Muscle layer of duodenum (tissue), 2 donors: ENCODE measurements around the gene PHYKPL.

Experiments
- H3K27ac ChIP-seq: one replicate; pipeline ENCODE4 v1.7.0; 2013; ENCODE audit warnings: mild to moderate bottlenecking, low read length
- H3K27me3 ChIP-seq: one replicate; pipeline ENCODE4 v1.7.0; 2013; ENCODE audit warnings: low read depth, mild to moderate bottlenecking, control low read depth, low read length
- H3K36me3 ChIP-seq, 2 donors: one replicate each; pipeline ENCODE4 v1.7.0; 2013; ENCODE audit warnings: low read length in 2 of 2, control low read depth in 1 of 2, mild to moderate bottlenecking in 1 of 2; ENCODE audit not compliant: insufficient read depth in 2 of 2, control insufficient read depth in 1 of 2
- H3K4me1 ChIP-seq, 2 donors: one replicate each; pipeline ENCODE4 v1.7.0; 2013; ENCODE audit warnings: low read length in 2 of 2, mild to moderate bottlenecking in 2 of 2, control low read depth in 1 of 2, moderate library complexity in 1 of 2; ENCODE audit not compliant: insufficient read depth in 2 of 2, control insufficient read depth in 1 of 2
- H3K4me3 ChIP-seq, 2 donors: one replicate each; pipeline ENCODE4 v1.7.0; 2013; ENCODE audit warnings: low read length in 2 of 2, low read depth in 1 of 2, mild to moderate bottlenecking in 1 of 2
- H3K9me3 ChIP-seq, 2 donors: one replicate each; pipeline ENCODE4 v1.7.0; 2013; ENCODE audit warnings: low read length in 2 of 2, control low read depth in 1 of 2, mild to moderate bottlenecking in 1 of 2; ENCODE audit not compliant: control insufficient read depth in 1 of 2
- donor health status: healthy.

The PHYKPL gene

GRCh38 chr5:178273665-178274541 is 41.3 kb upstream of the PHYKPL start:
- Histone ChIP-seq H3K4me3 (no peak overlapping the region), H3K4me1 (no peaks in the 10 kb centered on the region), H3K27ac (no peak overlapping the region), H3K9me3 (peaks cover 0 to 5% of the 10 kb centered on the region in 2 donors), H3K27me3 (no peaks in the 10 kb centered on the region), H3K36me3 (no peaks in the 10 kb centered on the region)

- Histone ChIP-seq H3K36me3 (no peaks in the 10 kb centered on the region), H3K27me3 (no peaks in the 10 kb centered on the region), H3K4me3 (no peak overlapping the region), H3K9me3 (peaks cover 0 to 5% of the 10 kb centered on the region in 2 donors), H3K4me1 (no peaks in the 10 kb centered on the region), H3K27ac (no peak overlapping the region)
These were observed 40.4 kb upstream of the PHYKPL start for GRCh38 chr5:178273041-178273440.

- Histone ChIP-seq H3K4me1 (no peaks in the 10 kb centered on the region), H3K27me3 (no peaks in the 10 kb centered on the region), H3K4me3 (no peak overlapping the region), H3K36me3 (no peaks in the 10 kb centered on the region), H3K9me3 (peaks cover 0 to 5% of the 10 kb centered on the region in 2 donors), H3K27ac (no peak overlapping the region)
These were observed 40.0 kb upstream of the PHYKPL start for GRCh38 chr5:178272591-178272990.

- Histone ChIP-seq H3K36me3 (no peaks in the 10 kb centered on the region), H3K4me3 (no peak overlapping the region), H3K27ac (no peak overlapping the region), H3K4me1 (no peaks in the 10 kb centered on the region), H3K27me3 (no peaks in the 10 kb centered on the region), H3K9me3 (peaks cover 0 to 5% of the 10 kb centered on the region in 2 donors)
These were observed 39.3 kb upstream of the PHYKPL start for GRCh38 chr5:178271726-178272479.

GRCh38 chr5:178271231-178271630 is 38.6 kb upstream of the PHYKPL start:
- H3K36me3 ChIP-seq: no peaks in the 10 kb centered on the region
- H3K4me3 ChIP-seq: no peak overlapping the region
- no peak overlapping the region for H3K27ac ChIP-seq

GRCh38 chr5:178269499-178269898 is 36.9 kb upstream of the PHYKPL start:
- Histone ChIP-seq H3K9me3 (no peaks in the 10 kb centered on the region), H3K4me1 (no peaks in the 10 kb centered on the region), H3K4me3 (no peak overlapping the region), H3K27ac (no peak overlapping the region), H3K27me3 (no peaks in the 10 kb centered on the region), H3K36me3 (no peaks in the 10 kb centered on the region)

More at GRCh38 chr5:178271231-178271630, 38.6 kb upstream of the PHYKPL start:
- no peaks in the 10 kb centered on the region for H3K27me3 ChIP-seq
- no peaks in the 10 kb centered on the region for H3K4me1 ChIP-seq
- H3K9me3 ChIP-seq: peaks cover 0 to 5% of the 10 kb centered on the region in 2 donors

- no peaks in the 10 kb centered on the region for H3K36me3 ChIP-seq
- H3K9me3 ChIP-seq: no peaks in the 10 kb centered on the region
- H3K4me3 ChIP-seq: no peak overlapping the region
- no peaks in the 10 kb centered on the region for H3K27me3 ChIP-seq
- no peak overlapping the region for H3K27ac ChIP-seq
- H3K4me1 ChIP-seq: no peaks in the 10 kb centered on the region
These were observed 35.3 kb upstream of the PHYKPL start for GRCh38 chr5:178267876-178268275.

- H3K36me3 ChIP-seq: no peaks in the 10 kb centered on the region
- H3K9me3 ChIP-seq: no peaks in the 10 kb centered on the region
- H3K4me1 ChIP-seq: no peaks in the 10 kb centered on the region
- H3K27ac ChIP-seq: no peak overlapping the region
- H3K27me3 ChIP-seq: no peaks in the 10 kb centered on the region
- no peak overlapping the region for H3K4me3 ChIP-seq
These were observed 34.6 kb upstream of the PHYKPL start for GRCh38 chr5:178267245-178267644.

- Histone ChIP-seq H3K36me3 (no peaks in the 10 kb centered on the region), H3K27ac (no peak overlapping the region), H3K27me3 (no peaks in the 10 kb centered on the region), H3K4me3 (no peak overlapping the region), H3K9me3 (no peaks in the 10 kb centered on the region), H3K4me1 (no peaks in the 10 kb centered on the region)
These were observed 34.0 kb upstream of the PHYKPL start for GRCh38 chr5:178266581-178266980.

GRCh38 chr5:178265746-178266145 is 33.1 kb upstream of the PHYKPL start:
- Histone ChIP-seq H3K4me1 (no peaks in the 10 kb centered on the region), H3K4me3 (no peak overlapping the region), H3K36me3 (no peaks in the 10 kb centered on the region), H3K9me3 (no peaks in the 10 kb centered on the region), H3K27ac (no peak overlapping the region), H3K27me3 (no peaks in the 10 kb centered on the region)

GRCh38 chr5:178264044-178264443 is 31.4 kb upstream of the PHYKPL start:
- Histone ChIP-seq H3K27me3 (no peaks in the 10 kb centered on the region), H3K36me3 (no peaks in the 10 kb centered on the region), H3K27ac (no peak overlapping the region), H3K4me1 (no peaks in the 10 kb centered on the region), H3K4me3 (no peak overlapping the region), H3K9me3 (no peaks in the 10 kb centered on the region)
